Measurements from ENCODE around the gene UBN1. TPM values are rescaled to one million over a fixed set of nuclear protein-coding genes. Genes with fewer than 3 reads are reported as not detected.

UBN1 gene
- polyA plus RNA-seq, 3 donors: 5.3 to 24.5 (median 7.3) TPM

DNA sequence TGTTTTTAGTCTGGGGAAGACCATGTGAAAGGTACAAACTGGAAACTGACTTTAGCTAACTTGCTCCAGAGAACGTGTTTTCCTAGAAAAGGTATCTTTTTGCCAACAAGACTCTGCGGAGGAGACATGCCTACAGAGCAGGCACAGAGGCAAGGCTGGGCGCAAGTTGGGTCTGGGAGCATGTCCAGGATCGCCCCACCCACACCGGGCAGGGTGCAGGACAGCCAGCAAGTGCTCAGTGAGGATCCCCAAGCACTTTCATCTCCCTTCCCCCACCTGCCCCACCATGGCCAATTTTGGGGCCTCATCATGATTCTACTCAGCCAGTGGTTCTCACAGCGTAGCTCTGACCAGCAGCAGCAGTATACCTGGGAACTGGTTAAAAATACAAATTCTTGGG lies 26.6 kb upstream of the UBN1 start:
- Histone ChIP-seq H3K79me2 (ENCODE audit: insufficient read depth, low read length) (no peaks in the 10 kb centered on the region), H3K9ac (ENCODE audit: insufficient read depth, low read length, poor library complexity, severe bottlenecking) (no peak overlapping the region), H3K27ac (ENCODE audit: low read depth in 1 of 2, low read length in 2 of 2) (no peak overlapping the region), H3K9me3 (replicated peaks in 1 of 2; ENCODE audit: control insufficient read depth in 1 of 2, insufficient read depth in 1 of 2, low read length in 2 of 2) (no peaks in the 10 kb centered on the region), H3K4me2 (replicated peaks; ENCODE audit: extremely low read depth, low read length, poor library complexity, severe bottlenecking) (no peak overlapping the region), H3K4me3 (replicated peaks in 1 of 3; ENCODE audit: low read depth in 2 of 3, low read length in 3 of 3) (no peak overlapping the region), H4K20me1 (ENCODE audit: insufficient read depth, low read length) (peaks cover 10% of the 10 kb centered on the region), H3K27me3 (ENCODE audit: control insufficient read depth in 2 of 2, insufficient read depth in 2 of 2, low read length in 2 of 2) (no peaks in the 10 kb centered on the region), H3K36me3 (replicated peaks in 1 of 2; ENCODE audit: control insufficient read depth in 1 of 2, insufficient read depth in 2 of 2, low read length in 2 of 2) (peaks cover 83 to 99% of the 10 kb centered on the region in 2 donors), H2AFZ (ENCODE audit: insufficient read depth, low read depth, low read length, poor library complexity, severe bottlenecking) (no peak overlapping the region), H3K4me1 (ENCODE audit: control insufficient read depth in 1 of 2, insufficient read depth in 2 of 2, low read length in 2 of 2) (no peaks in the 10 kb centered on the region)
- peaks cover 0 to 2% (median 0%) of the 10 kb centered on the region in 3 donors for H3K27me3 Mint-ChIP-seq (ENCODE audit: low read depth in 3 of 3)
- H3K4me1 Mint-ChIP-seq: no peaks in the 10 kb centered on the region
- H3K36me3 Mint-ChIP-seq: peaks cover 84 to 99% of the 10 kb centered on the region in 2 donors
- 99% methylated on average over 6 of the region's 6 CpGs for WGBS (ENCODE audit: insufficient coverage)
- H3K4me3 Mint-ChIP-seq: no peak overlapping the region
- intact Hi-C loops (cut with micrococcal nuclease): no loop called here
- DNase-seq: no peak
- peak overlapping the region in 1 of 7 donors; percentile 42 for H3K27ac Mint-ChIP-seq
- H3K9me3 Mint-ChIP-seq: no peaks in the 10 kb centered on the region
- TF ChIP-seq CTCF (IDR thresholded peaks at IDR 0.05): no peak

DNA sequence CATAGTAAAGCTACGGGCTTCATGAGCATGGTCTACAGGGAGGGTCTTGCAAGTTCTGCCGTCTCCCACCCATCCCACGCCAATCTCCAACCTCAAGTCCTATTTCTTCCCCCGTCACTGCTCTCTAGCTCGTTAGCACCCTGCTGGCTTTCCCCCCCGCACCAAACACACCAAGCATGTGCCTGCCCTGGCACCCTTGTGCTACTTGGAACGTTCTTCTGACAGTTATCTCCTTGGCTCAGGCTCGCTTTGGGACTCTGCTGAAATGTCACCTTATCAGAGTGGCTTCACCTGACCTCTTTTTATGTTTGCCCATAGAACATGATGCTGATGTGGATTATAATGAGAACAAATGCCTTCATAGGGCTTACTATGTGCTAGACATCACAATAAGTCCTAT lies 22.1 kb upstream of the UBN1 start:
- H3K27ac ChIP-seq (ENCODE audit: low read depth in 1 of 2, low read length in 2 of 2): no peak overlapping the region
- peaks cover 86 to 100% of the 10 kb centered on the region in 2 donors for H3K36me3 ChIP-seq (replicated peaks in 1 of 2; ENCODE audit: control insufficient read depth in 1 of 2, insufficient read depth in 2 of 2, low read length in 2 of 2)
- no peaks in the 10 kb centered on the region for H3K27me3 ChIP-seq (ENCODE audit: control insufficient read depth in 2 of 2, insufficient read depth in 2 of 2, low read length in 2 of 2)
- no peak overlapping the region for H3K4me3 ChIP-seq (replicated peaks in 1 of 3; ENCODE audit: low read depth in 2 of 3, low read length in 3 of 3)
- Mint-ChIP-seq H3K4me1 (no peaks in the 10 kb centered on the region), H3K27me3 (ENCODE audit: low read depth in 3 of 3) (no peaks in the 10 kb centered on the region), H3K4me3 (no peak overlapping the region), H3K36me3 (peaks cover 83 to 100% of the 10 kb centered on the region in 2 donors), H3K9me3 (peaks cover 0 to 3% (median 0%) of the 10 kb centered on the region in 7 donors), H3K27ac (peak overlapping the region in 2 of 7 donors; percentile 25 to 41)
- DNase-seq: no peak
- WGBS (ENCODE audit: insufficient coverage): 89% methylated on average over 6 of the region's 8 CpGs
- peaks cover 28% of the 10 kb centered on the region for H4K20me1 ChIP-seq (ENCODE audit: insufficient read depth, low read length)
- intact Hi-C loops (cut with micrococcal nuclease): no loop called here
- H3K4me1 ChIP-seq (ENCODE audit: control insufficient read depth in 1 of 2, insufficient read depth in 2 of 2, low read length in 2 of 2): no peaks in the 10 kb centered on the region
- H3K4me2 ChIP-seq (replicated peaks; ENCODE audit: extremely low read depth, low read length, poor library complexity, severe bottlenecking): no peak overlapping the region
- peaks cover 2% of the 10 kb centered on the region for H3K79me2 ChIP-seq (ENCODE audit: insufficient read depth, low read length)
- H2AFZ ChIP-seq (ENCODE audit: insufficient read depth, low read depth, low read length, poor library complexity, severe bottlenecking): no peak overlapping the region
- TF ChIP-seq CTCF (IDR thresholded peaks at IDR 0.05): no peak
- H3K9me3 ChIP-seq (replicated peaks in 1 of 2; ENCODE audit: control insufficient read depth in 1 of 2, insufficient read depth in 1 of 2, low read length in 2 of 2): no peaks in the 10 kb centered on the region
- no peak overlapping the region for H3K9ac ChIP-seq (ENCODE audit: insufficient read depth, low read length, poor library complexity, severe bottlenecking)
